Effector memory CD8-positive, alpha-beta T cell (primary cell): ENCODE data around the gene SLX9.
A peak's percentile ranks its signal among the peaks of the same experiment; 100 is the strongest.

Experiments used
- ATAC-seq: fragments of 150-1000 bp; cut with Tn5 transposase; replicated peaks from 2 replicates; pipeline ENCODE4 v1.10.0; 2021; ENCODE audit warnings: mild to moderate bottlenecking, moderate library complexity
- DNase-seq, 3 experiments: peaks; one replicate each; pipeline ENCODE4 v3.0.0; 2021
- H3K27ac Mint-ChIP-seq, 2 donors: one replicate each; pipeline ENCODE4 v1.8.0; 2022; ENCODE audit warnings: mild to moderate bottlenecking in 2 of 2, mixed read lengths in 2 of 2, moderate library complexity in 2 of 2
- H3K27me3 Mint-ChIP-seq, 2 donors: one replicate each; pipeline ENCODE4 v1.8.0; 2022; ENCODE audit warnings: mixed read lengths in 2 of 2
- H3K36me3 Mint-ChIP-seq: one replicate; pipeline ENCODE4 v1.8.0; 2022; ENCODE audit warnings: mild to moderate bottlenecking, moderate library complexity, mixed read lengths; ENCODE audit not compliant: insufficient read depth
- H3K4me1 Mint-ChIP-seq, 2 donors: one replicate each; pipeline ENCODE4 v1.8.0; 2022; ENCODE audit warnings: low read depth in 2 of 2, mixed read lengths in 2 of 2
- H3K4me3 Mint-ChIP-seq, 2 donors: one replicate each; pipeline ENCODE4 v1.8.0; 2022; ENCODE audit warnings: mild to moderate bottlenecking in 2 of 2, mixed read lengths in 2 of 2, moderate library complexity in 2 of 2
- H3K9me3 Mint-ChIP-seq, 2 donors: one replicate each; pipeline ENCODE4 v1.8.0; 2022; ENCODE audit warnings: mixed read lengths in 2 of 2

SLX9 gene

DNA sequence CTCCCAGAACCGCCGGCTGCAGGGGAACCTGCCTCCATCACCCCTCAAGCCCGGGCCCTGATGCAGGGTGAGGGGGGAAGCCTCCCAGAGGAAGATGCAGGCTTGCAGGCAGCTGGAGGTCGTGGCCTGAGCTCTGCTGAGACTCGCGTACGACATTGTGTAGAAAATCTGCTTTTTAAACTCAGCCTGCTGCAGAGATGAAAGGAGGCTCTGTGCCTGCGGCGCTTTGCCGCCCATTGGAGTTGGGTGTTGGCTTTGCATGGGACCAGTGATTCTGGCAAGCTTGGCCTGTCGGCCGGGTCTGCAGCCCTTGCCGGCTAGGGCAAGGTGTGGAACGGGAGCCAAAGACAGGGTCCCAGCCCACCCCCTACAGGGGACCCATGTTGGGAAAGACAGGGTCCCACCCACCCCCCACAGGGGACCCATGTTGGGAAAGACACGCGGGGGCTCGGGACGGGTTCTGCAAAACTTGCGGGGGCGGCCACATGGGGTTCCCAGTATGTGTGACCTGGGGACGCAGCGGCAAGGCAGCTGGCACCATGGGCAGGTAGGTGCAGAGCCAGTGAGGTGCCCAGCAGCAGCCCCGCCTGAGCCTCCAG is 55.6 kb downstream of the SLX9 start:
- ATAC-seq (no peak), DNase-seq (no peak)
- H3K36me3 Mint-ChIP-seq = peaks cover 4% of the 10 kb centered on the region
- no peak overlapping the region for H3K4me3 Mint-ChIP-seq
- H3K27ac Mint-ChIP-seq = no peak overlapping the region
- peaks cover 0 to 26% of the 10 kb centered on the region in 2 donors for H3K27me3 Mint-ChIP-seq
- peaks cover 0 to 3% of the 10 kb centered on the region in 2 donors for H3K4me1 Mint-ChIP-seq
- no peaks in the 10 kb centered on the region for H3K9me3 Mint-ChIP-seq

DNA sequence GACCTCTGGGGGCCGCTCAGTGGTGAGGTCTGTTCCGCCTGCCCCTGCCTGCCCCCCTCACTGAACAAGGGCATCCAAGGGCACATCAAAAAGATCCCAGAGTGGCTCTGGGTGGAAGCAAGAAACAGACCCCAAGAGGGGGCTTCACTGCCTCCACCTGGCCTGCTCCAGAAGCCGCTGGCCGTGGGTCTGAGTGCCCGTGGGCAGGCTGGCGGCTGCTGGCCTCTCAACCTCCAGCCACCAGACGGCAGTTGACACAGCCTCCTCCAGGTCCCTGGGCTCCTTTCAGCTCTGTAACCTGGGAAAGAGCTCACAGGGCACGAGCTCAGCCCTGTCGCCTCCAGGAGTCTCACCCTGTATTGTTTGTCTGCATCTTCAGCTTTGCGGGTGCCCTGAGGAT is 56.3 kb downstream of the SLX9 start:
- H3K27me3 Mint-ChIP-seq = peaks cover 0 to 31% of the 10 kb centered on the region in 2 donors
- no peak for ATAC-seq
- DNase-seq = no peak
- H3K9me3 Mint-ChIP-seq = no peaks in the 10 kb centered on the region
- H3K4me3 Mint-ChIP-seq = no peak overlapping the region
- peaks cover 0 to 3% of the 10 kb centered on the region in 2 donors for H3K4me1 Mint-ChIP-seq
- no peak overlapping the region for H3K27ac Mint-ChIP-seq
- H3K36me3 Mint-ChIP-seq = peaks cover 4% of the 10 kb centered on the region

DNA sequence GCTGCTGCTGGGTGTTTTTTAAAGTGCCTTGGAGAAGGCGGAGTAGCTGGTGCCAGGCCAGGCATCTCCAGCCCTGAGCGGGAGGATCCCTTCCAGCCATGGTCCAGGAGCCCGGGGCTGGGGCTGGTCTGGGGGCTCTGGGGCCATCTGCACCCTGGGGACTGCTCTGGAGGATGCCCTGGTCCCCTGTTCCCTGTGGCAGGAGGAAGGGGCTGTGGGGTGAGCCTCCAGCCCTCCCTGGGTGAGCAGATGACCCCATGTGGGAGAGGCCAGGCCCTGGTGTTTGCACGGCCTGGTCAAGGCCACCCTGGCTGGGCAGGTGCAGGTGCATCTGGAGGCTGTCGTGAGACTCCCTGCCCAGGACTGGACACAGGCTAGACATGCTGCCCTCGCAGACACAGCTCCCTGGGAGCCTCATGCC is 56.7 kb downstream of the SLX9 start:
- peak overlapping the region in 1 of 2 donors; percentile 36 for H3K27ac Mint-ChIP-seq
- DNase-seq (no peak), ATAC-seq (no peak)
- H3K36me3 Mint-ChIP-seq = peaks cover 4% of the 10 kb centered on the region
- peaks cover 0 to 3% of the 10 kb centered on the region in 2 donors for H3K4me1 Mint-ChIP-seq
- H3K27me3 Mint-ChIP-seq = peaks cover 0 to 31% of the 10 kb centered on the region in 2 donors
- no peak overlapping the region for H3K4me3 Mint-ChIP-seq
- H3K9me3 Mint-ChIP-seq = no peaks in the 10 kb centered on the region

DNA sequence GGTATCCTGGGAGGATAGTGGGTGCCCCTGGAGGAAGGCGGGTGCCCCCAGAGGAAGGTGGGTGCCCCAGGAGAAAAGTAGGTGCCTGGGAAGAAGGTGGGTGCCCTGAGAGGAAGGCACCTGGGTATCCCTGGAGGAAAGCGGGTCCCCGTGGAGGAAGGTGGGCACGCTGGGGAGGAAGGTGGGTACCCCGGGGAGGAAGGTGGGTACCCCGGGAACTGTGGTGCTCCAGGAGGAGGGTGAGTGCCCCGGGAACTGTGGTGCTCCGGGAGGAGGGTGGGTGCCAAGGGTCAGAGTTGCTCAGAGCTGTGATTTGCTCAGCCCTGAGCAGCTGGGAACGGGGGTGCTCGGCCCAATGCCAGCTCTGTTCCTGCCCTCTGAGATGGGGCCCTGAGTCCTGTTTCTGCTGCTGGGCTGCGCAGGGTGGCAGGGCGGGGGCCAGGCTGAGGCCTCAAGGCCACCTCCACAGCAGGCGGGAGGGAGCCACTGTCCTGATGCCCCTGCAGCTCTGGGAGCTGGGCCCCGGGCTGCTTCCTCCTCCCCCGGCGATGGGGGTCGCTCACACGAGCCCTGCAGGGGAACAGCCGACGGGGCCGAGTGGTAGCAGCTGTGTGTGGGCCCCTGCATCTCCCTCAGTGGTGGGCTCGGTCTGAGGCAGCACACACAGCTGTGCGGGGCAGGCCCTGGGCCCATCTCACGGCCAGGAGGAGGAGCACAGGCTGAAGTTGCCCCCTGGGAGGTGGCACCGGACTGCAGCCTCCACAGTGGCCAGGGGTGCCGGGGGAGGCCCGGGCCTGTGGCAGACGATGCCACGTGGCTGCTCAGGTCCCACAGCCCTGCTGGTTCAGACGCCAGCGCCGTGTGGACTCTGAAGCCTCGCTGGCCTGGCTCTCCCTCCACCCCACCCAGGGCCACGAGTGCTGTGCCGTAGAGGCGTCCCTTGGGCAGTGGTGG is 57.4 kb downstream of the SLX9 start:
- no peak for ATAC-seq

DNA sequence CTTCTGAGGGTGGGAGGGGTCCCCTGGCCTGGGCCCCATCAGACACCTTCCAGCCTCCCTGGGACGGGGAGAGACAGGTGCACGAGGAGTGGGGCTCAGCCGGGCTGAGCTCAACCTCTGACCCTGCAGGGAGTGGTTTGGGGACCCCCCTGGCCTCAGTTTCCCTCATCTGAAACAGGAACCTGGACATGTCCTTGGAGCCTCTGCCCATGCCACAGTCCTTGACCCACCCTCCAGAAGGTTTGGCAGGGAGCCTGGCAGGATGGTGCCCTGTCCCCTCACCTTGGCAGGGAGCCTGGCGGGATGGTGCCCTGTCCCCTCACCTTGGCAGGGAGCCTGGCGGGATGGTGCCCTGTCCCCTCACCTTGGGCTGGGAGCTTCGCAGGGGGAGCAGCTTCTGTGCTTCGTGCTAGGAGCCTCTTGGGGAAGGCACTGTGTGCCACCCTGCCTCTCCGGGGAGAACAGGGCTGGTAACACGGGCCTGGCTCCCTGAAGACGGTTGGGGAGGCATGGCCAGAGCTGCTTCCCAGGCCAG is 58.3 kb downstream of the SLX9 start:
- DNase-seq = no peak
- H3K36me3 Mint-ChIP-seq = peaks cover 4% of the 10 kb centered on the region
- ATAC-seq = no peak
- no peak overlapping the region for H3K27ac Mint-ChIP-seq
- H3K4me1 Mint-ChIP-seq = peaks cover 0 to 3% of the 10 kb centered on the region in 2 donors
- peaks cover 0 to 31% of the 10 kb centered on the region in 2 donors for H3K27me3 Mint-ChIP-seq
- no peaks in the 10 kb centered on the region for H3K9me3 Mint-ChIP-seq
- H3K4me3 Mint-ChIP-seq = no peak overlapping the region

More for the DNA sequence above, 57.4 kb downstream of the SLX9 start:
- peaks cover 4% of the 10 kb centered on the region for H3K36me3 Mint-ChIP-seq
- peak overlapping the region in 1 of 2 donors; percentile 36 for H3K27ac Mint-ChIP-seq
- DNase-seq = no peak
- H3K9me3 Mint-ChIP-seq = no peaks in the 10 kb centered on the region
- H3K4me3 Mint-ChIP-seq = no peak overlapping the region
- H3K4me1 Mint-ChIP-seq = peaks cover 0 to 3% of the 10 kb centered on the region in 2 donors
- H3K27me3 Mint-ChIP-seq = peaks cover 0 to 31% of the 10 kb centered on the region in 2 donors

DNA sequence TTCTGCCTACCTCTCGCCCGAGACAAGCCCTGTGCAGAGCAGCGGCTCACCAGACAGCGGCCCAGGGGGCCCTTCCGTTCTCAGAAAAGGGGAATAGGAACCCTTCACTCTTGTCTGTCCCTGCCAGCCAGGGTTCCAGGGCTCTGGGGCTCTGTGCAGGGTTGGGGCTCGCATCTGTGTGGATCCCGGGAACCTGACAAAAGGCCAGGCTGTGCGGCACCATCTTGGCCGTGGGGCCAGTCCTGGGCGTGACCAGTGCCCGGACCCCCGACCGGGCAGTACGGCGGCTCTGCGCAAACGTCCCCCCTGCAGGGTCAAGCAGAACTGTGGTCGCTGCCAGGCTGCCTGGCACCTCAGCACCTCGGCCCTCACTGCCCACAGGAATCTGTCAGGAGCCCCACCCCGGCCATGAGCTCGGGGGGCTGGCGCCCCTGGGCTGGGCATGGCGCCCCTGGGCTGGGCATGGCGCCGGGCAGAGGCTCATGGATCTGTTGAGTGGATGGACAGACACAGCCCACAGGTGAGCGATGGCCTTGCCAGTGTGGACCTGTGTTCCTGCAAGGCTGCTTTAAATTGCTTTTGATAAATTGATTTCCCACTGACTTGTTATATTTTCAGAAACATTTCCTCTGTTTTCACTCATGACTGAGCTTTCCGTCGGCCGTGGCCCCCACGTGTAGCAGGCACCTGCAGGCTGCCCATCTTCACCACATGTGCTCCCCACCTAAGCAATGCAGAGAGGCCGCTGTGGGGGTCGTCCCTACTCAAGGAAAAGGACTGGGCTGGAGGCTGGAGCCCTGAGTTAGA is 59.0 kb downstream of the SLX9 start:
- Mint-ChIP-seq H3K27ac (no peak overlapping the region), H3K27me3 (peaks cover 0 to 31% of the 10 kb centered on the region in 2 donors), H3K9me3 (no peaks in the 10 kb centered on the region), H3K4me3 (no peak overlapping the region), H3K36me3 (peaks cover 4% of the 10 kb centered on the region), H3K4me1 (peaks cover 0 to 3% of the 10 kb centered on the region in 2 donors)
- no peak for DNase-seq
- ATAC-seq = no peak

DNA sequence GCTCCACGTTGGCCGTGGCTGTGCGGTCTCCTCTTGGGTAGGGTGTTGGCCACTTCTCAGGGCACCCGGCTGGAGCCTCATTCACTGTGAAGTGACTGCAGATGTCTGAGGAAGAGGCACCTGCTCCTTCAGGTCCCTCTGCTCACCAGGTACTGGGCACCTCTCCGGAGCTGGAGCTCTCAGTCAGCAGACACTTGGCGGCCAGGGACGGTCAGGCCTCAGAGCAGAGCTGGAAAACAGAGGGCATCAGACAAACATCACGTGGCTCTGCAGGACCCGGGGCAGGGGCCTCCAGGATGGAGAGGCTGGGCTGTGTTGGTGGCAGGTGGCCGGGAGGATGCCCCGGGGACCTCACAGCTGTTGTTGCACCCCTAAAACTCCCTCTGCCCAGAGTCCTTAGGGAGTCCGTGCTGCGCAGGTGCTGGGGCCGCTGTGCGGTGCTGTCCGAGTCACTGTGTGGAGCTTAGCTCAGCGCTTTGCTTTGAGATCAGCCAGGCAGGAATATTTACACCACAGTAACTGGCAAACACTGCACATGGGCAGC is 59.7 kb downstream of the SLX9 start:
- Mint-ChIP-seq H3K27me3 (peaks cover 0 to 31% of the 10 kb centered on the region in 2 donors), H3K4me1 (peaks cover 0 to 3% of the 10 kb centered on the region in 2 donors), H3K9me3 (no peaks in the 10 kb centered on the region), H3K27ac (no peak overlapping the region), H3K4me3 (no peak overlapping the region), H3K36me3 (peaks cover 4% of the 10 kb centered on the region)
- ATAC-seq (no peak), DNase-seq (no peak)

DNA sequence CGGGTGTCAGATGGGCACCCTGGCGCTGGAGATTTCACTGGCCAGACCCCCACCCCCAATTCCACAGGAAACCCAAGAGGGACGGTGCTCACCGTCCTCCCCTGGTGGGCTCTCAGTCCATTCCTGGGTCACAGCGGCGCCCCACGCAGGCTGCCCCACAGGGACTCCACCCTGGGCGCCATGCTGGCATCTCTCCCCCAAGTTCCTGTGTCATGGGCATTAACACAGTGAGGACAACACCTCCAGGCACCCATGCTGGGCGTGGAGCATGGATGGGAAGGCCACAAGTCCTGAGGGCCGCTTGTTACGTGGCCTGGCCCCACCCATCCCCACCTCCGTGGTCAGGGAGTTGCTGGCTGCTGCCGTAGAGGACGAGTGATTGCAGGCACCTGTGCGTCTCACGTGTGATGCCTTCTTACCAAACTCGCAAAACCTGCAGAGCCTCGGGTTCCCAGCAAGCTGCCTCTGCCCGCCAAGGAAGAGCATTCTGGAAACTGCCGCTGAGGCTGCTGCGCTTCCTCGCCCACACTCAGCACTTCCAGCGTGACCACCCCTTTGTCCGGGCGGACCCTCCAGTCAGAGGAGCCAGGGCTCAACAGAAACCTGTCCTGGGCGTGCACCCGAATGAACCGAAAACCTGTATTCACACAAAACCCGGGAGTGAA is 60.3 kb downstream of the SLX9 start:
- H3K9me3 Mint-ChIP-seq = no peaks in the 10 kb centered on the region
- peaks cover 0 to 31% of the 10 kb centered on the region in 2 donors for H3K27me3 Mint-ChIP-seq
- ATAC-seq = no peak
- H3K36me3 Mint-ChIP-seq = peaks cover 4% of the 10 kb centered on the region
- no peak for DNase-seq
- H3K27ac Mint-ChIP-seq = no peak overlapping the region
- H3K4me1 Mint-ChIP-seq = peaks cover 0 to 3% of the 10 kb centered on the region in 2 donors
- H3K4me3 Mint-ChIP-seq = no peak overlapping the region

DNA sequence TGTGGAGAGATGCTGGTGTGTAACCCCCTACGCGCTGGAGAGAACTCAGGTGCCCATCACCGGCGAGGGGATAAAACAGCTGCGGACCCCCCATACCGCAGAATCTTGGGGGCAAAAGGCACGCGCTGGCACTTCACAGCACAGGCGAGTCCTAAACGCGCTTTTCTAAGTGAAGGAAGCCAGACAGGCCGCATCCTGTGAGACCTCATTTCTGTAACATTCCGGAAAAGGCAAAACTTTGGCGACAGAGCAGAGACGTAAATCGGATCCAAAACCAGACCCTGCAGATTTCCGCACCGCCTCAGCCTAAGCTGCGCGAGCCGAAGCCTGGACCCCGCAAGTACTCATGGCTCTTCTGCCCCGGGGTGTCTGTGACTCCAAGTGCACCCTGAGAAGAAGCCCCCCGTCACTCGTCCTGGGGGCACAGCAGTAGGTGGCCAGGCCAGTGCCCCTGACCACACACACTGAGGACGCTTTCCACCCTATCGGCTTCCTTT is 60.9 kb downstream of the SLX9 start:
- Mint-ChIP-seq H3K27ac (no peak overlapping the region), H3K9me3 (no peaks in the 10 kb centered on the region), H3K36me3 (peaks cover 4% of the 10 kb centered on the region), H3K4me1 (peaks cover 0 to 3% of the 10 kb centered on the region in 2 donors), H3K4me3 (no peak overlapping the region), H3K27me3 (peaks cover 0 to 31% of the 10 kb centered on the region in 2 donors)
- DNase-seq (no peak), ATAC-seq (no peak)

DNA sequence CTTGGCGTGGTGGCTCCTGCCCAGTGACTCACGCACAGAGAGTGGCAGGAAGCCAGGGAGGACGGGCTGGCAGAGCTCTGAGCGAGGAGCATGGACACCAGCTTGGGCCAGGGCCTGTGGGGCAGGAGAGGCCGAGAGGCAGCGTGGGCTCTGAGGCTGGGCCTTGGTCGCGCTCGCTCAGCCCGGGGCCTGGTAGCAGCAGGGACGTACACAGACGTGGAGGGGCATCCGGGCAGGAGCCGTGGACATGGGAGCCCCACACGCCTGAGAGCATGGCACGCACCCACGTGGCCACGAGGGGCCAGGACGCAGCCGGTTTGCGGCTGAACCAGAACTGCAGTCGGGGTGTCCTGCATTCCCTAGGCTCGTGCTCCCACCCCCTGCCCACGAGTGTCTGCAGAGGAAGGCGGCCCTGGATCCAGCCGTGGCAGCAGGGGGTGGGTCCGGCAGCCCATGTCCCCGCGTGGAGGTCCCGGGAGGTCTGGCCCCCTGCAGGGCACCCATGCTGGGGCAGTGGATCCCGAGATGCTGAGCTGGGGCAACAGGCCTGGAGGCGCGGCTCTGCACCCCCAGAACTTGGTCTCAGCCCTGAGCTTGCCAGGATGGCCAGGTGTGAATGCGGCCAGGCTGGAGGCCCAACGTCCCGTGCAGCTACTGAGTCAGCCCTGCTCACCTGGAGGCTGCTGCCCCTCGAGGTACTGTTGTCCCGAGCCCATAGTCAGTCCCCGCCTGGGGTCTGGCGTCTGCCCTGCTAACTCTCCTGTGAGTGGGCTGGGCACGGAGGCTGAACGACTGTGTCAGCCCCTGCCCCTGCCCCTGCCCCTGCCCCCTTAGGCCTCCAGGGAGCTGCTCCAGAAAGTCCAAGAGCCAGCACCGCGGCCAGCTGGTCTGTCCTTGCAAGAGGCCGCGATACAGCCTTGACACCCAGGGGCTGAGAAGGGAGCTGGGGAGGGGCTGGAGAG is 61.6 kb downstream of the SLX9 start:
- H3K4me1 Mint-ChIP-seq = peaks cover 0 to 3% of the 10 kb centered on the region in 2 donors
- no peak overlapping the region for H3K27ac Mint-ChIP-seq
- H3K4me3 Mint-ChIP-seq = no peak overlapping the region
- ATAC-seq (no peak), DNase-seq (no peak)
- H3K27me3 Mint-ChIP-seq = peaks cover 0 to 30% of the 10 kb centered on the region in 2 donors
- no peaks in the 10 kb centered on the region for H3K9me3 Mint-ChIP-seq
- H3K36me3 Mint-ChIP-seq = peaks cover 4% of the 10 kb centered on the region

DNA sequence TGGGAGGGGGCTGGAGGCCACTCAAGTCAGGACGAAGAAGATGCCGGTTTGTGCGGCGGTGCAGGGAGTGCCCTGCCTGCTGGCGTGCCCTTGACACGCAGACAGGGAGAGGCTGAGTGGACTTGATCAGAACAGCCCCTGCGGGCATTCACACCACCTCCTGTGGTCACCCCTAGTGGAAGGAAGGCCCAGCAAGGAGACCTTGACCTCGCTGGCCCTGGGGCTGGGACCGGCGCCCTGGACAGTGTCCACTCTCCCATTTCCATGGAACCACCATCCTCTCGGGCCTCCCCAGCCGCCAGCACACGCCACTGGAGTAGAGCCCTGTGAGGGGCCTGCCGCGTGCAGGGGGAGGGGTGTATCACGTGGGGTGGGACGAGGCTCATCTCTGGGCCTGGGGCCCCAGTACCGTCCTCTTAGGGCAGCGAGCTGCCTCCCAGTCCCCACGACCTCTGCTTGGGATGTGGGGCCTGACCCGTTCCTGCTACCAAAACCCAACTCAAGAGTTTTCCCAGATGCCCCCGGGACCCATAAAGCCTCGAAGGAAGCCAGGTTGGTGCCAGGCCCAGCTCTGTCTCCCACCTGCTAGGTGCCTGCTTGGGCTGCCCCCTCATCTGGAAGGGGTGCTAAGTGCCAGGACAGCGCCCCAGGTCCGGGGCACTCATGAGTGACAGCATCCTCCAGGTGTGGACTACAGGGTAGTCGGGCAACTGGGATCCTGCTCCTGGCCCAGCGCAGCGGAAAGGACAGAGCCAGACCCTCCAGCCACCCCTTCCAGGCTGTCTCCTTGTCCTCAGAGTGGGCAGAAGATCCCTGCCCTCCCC is 62.8 kb downstream of the SLX9 start:
- Mint-ChIP-seq H3K36me3 (no peaks in the 10 kb centered on the region), H3K27ac (no peak overlapping the region), H3K27me3 (peaks cover 3 to 32% of the 10 kb centered on the region in 2 donors), H3K4me1 (peaks cover 0 to 3% of the 10 kb centered on the region in 2 donors), H3K4me3 (no peak overlapping the region), H3K9me3 (no peaks in the 10 kb centered on the region)
- ATAC-seq (no peak), DNase-seq (no peak)
